ENCODE results near the gene ANKRD63.

Gene ANKRD63

GRCh38 chr15:40257656-40258450 is 25.0 kb downstream of the ANKRD63 start:
- DNase-seq = no peak

GRCh38 chr15:40256638-40257235 is 26.1 kb downstream of the ANKRD63 start:
- no peak for DNase-seq

- DNase-seq = no peak
Measured at GRCh38 chr15:40255033-40255432, 27.8 kb downstream of the ANKRD63 start.

GRCh38 chr15:40254452-40254851 is 28.4 kb downstream of the ANKRD63 start:
- no peak for DNase-seq

GRCh38 chr15:40253167-40253790 is 29.6 kb downstream of the ANKRD63 start:
- no peak for DNase-seq

- DNase-seq = peak; percentile 47
Measured at GRCh38 chr15:40252438-40253166, 30.3 kb downstream of the ANKRD63 start.

GRCh38 chr15:40252141-40252437 is 30.8 kb downstream of the ANKRD63 start:
- DNase-seq = no peak

GRCh38 chr15:40251486-40252140 is 31.3 kb downstream of the ANKRD63 start:
- no peak for DNase-seq

GRCh38 chr15:40250771-40251483 is 31.9 kb downstream of the ANKRD63 start:
- no peak for DNase-seq

GRCh38 chr15:40250304-40250656 is 32.6 kb downstream of the ANKRD63 start:
- DNase-seq = no peak

DNA sequence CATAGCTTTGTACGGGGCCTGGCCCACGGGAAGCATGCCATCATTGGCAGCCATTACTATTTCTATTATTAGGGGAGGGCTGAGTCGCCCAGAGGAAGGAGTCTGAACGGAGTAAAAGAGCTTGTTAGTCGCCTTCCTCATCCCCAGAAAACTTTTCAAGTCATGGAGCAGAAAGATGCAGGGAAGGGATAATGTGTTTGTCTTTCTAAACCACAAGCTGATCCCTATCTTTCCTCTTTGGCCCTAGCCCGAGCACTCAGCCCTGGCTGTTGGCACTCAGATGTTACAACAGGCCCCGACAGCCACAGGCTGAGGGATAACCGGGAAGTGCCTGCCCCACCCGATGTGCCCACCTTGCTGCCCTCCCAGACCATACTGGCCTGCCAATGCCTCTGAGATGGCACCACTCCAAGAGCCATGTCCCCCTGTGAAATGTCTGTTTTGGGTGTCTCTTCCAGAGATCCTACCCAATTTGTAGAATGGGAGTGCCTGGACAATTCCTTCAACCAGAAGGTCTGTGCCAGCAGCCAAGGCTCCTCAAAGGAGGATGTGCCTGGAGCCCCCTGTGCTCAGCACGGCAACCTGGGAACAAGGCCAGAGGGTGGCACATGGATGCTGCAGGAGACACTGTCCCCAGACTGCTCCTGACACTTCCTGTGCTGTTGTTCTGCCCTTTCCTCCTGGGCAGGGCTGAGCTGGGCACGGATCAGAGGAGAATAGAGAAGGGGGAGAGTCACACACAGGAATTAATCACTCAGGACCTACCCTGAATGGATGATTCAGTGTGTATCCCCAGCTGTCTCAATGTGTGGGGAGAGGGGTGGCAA is 33.2 kb downstream of the ANKRD63 start:
- DNase-seq = peak; percentile 43

DNA sequence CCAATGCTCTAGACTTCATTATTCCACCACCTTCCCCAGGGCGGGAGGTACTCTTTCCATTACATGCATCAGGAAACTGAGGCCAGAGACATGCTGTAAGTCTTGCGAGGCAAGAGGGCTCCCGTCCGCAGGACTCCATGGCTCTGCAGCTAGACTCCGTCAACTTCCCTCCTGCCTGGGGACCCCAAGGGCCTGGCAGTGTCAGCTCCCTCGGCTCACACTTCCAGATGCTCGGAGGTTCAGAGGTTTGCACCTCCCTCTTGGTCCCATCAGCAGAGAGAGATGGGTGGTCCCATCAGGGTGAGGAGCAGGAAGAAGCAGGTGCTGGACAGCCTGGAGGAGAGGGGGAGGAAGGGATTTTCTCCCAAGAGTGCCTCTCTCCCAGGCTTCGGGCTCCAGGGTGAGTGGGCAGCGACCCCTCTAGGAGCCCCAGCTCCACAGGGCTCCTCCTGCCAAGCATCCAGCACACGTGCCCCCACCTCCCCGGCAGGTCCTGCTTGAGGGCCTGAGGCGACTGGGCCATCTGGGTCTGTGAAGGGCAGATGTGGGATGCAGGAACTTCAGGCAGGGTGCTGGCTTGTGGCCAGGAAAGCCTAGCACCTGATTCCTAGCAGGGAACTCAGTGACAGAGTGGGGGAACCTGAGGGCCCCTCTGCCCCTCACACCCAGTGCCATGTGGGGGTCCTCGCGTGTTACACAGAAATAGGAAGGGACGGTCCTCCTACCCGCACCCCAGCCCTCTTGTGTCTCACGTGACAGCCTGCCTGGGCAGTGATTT is 34.7 kb downstream of the ANKRD63 start:
- no peak for DNase-seq

DNA sequence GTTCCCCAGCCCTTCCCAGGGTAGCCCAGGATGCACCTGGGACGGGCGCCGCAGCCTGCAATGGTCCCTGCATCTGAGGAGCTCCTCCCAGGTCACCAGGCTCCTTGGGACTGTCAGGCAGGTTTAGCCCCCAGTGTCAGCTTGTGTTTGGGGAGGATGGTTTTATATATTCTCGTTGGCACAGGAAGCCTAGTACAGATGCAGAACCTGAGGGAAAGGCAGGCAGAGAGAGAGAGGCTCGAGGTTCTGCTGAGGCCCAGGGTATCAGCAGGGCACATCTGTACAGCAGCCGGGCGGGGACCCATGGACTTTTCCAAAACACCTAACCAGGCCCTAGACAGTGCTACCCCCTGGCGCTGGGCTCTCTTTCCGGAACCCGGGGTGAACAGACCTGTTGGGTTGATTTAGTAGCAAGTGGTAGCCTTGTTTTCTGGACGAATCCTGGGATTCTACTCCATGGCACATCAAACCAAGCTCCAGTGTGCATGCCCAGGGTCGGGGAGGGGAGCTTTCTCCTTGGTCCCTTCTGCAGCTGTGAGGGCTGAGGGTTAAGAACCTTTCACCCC is 35.4 kb downstream of the ANKRD63 start:
- peak; percentile 75 for DNase-seq

DNA sequence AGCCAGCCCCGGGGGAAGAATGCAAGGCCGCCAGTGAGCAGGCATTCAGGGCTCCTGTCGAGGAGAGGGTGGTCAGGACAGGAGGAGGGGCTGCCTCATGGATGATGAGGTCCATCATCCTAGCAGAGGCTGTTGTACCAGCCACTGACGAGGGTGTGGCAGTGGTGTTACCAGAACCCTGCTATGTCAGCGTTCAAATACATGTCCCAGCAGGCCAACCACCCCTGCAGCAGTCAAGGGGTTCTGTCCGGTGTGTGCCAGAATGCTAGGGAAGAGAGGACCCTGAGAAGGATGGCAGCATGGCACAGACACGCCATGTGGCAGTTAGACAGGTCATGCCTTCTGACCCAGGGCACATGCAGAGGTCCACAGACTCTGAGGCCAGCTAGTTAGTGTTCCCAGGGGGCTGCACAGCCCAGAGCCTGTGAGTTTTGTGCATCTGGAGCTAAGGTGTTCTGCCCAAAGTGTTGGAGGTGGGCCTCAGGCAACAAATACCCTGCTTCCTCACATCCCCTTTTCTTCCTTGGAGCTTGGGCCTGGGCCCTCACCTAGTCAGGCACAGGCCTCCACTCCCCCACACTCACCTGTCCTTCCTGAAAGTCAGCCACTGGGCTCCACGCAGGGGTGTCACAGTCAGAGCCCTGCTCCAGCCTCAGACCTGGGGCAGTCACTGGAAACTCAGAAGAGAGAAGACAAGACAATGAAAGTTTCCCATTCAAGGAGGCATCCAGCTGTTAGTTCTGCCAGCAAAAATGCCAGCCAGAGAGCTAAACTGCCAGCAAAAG is 36.2 kb downstream of the ANKRD63 start:
- DNase-seq = no peak

- no peak for DNase-seq
Measured at GRCh38 chr15:40245666-40246450, 37.0 kb downstream of the ANKRD63 start.

- DNase-seq = no peak
Measured at GRCh38 chr15:40244961-40245523, 37.8 kb downstream of the ANKRD63 start.

GRCh38 chr15:40243126-40243810 is 39.6 kb downstream of the ANKRD63 start:
- DNase-seq = peak; percentile 89

DNA sequence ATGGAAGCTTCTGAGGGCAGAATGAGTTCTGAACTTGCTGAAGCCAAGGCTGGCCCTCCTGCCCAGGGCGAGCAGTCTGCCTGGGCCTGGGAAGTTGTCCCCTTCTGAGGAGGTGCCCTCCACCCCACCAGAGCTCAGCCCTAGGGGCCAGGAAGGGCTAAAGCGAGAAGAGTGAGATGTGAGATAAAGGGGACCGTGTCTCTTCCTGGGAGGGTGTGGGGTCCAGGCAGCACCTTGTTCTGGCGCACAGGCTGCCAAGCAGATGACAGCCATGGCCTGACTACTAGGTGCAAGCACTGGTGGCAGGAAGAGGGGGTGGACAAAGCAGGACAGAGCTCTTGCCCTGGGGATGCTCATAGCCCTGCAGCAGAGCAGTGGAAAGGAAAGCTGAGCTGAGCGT is 40.3 kb downstream of the ANKRD63 start:
- DNase-seq = peak; percentile 23
